Activated gamma-delta T cell treated with anti-CD3 and anti-CD28 coated beads, Interleukin-2, amount 50 U/mL, for 16 hours (primary cell): ENCODE results near the gene NOD1.

Experiments used
- DNase-seq: peaks from one replicate; pipeline ENCODE4 v3.0.0-alpha.2; 2020; ENCODE audit warnings: low read depth

NOD1 gene

DNA sequence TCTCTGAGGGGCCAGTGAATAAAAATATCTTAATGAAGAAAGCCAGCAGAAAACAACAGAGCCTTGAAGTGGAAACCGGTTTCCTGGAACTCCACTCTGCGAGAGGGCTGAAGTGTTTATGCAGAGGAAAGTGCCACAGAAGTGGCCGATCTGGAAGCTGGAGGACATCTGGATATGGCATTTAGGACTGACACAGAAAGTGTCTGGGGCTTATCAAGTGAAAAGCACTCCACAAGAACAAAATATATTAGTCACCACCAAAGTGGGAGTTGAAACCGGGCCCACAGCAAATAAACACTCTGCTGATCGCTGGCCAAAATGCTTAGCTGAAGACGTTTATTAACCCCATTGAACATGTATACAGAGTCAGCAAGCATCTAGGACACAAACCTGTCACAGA lies 7.8 kb downstream of the NOD1 start:
- no peak for DNase-seq

- DNase-seq: no peak
Measured at GRCh38 chr7:30470163-30470770, 8.3 kb downstream of the NOD1 start.

GRCh38 chr7:30469303-30469702 lies 9.3 kb downstream of the NOD1 start:
- no peak for DNase-seq

- DNase-seq: no peak
Measured at GRCh38 chr7:30468791-30469190, 9.8 kb downstream of the NOD1 start.

- DNase-seq: no peak
Measured at GRCh38 chr7:30468041-30468440, 10.5 kb downstream of the NOD1 start.

- DNase-seq: no peak
Measured at GRCh38 chr7:30467271-30467670, 11.3 kb downstream of the NOD1 start.

- DNase-seq: no peak
Measured at GRCh38 chr7:30466266-30466665, 12.3 kb downstream of the NOD1 start.

GRCh38 chr7:30465811-30466180 lies 12.8 kb downstream of the NOD1 start:
- DNase-seq: no peak

- DNase-seq: no peak
Measured at GRCh38 chr7:30465046-30465810, 13.4 kb downstream of the NOD1 start.

DNA sequence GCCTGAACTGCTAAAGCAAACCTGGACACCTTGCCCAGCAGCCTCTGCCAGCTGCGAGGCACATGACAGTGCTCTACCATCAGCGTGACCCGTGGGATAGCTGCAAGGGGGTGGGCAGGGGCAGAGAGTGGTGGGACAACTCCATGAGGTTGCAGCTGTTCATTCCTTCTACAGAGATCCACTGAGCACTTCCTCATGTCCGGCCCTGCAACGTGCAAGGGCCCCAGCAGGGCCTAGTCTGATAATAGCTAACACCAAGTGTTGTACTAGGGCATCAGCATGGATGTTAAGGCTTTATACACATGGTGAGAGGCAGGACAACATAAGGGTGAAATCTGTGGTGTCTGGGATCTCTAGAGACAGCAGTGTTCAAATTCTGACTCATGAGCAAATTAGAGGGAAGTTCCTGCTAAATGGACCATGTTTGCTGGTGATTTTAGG lies 14.3 kb downstream of the NOD1 start:
- no peak for DNase-seq

DNA sequence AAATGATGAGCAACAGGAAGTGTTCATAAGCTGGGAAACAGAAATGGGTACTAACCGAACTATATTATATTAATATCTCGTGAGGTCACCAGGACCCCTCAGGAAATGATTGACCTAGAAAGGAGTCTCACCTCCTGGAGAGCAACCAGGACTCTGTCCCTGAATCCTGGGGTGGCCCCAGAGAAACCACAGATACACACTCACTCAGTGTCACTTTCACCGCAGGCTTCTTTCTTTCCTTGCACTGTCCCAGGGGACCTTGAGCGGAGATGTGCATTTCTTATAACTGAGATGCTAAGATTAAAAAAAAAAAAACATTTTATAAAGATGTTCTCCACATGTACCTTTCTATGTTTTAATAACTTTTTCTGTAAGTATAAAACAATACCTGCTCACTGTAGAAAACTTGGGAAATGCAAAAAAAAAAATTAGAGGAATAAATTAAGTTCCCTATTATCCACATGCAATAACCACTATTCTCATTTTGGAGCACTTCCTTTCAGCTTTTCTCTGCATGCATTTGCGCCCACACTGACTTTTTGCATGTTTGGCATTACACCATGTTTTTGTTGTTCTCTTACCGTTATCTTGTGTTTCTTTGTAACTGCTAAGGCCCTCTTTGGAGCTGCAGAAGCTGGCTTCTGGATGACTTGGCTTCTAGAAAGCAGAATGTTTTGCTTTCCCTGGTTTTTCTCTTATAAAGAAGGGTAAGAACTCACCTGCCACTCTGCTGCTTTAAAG lies 15.0 kb downstream of the NOD1 start:
- DNase-seq: no peak

DNA sequence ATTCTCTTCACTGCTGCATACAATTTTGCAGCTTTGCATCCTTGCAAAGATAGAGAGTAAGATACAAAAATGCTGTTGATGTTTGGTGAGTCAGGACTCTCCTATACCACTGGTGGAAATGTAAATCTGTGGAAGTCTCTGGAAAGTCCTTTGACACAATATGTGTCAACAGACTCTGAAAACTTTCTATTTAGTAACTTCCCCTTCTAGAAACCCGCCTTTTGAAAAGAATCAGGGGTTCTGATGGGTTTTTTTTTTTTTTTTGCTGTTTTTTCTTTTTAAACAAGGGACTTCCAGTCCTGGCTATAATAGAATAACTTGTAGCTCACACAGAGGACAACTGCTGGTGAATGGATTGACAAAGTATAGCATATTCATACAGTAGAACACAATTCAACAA lies 16.4 kb downstream of the NOD1 start:
- no peak for DNase-seq

- DNase-seq: no peak
Measured at GRCh38 chr7:30460246-30460633, 18.3 kb downstream of the NOD1 start.

GRCh38 chr7:30459591-30460245 lies 18.9 kb downstream of the NOD1 start:
- no peak for DNase-seq

- no peak for DNase-seq
Measured at GRCh38 chr7:30458311-30458710, 20.3 kb downstream of the NOD1 start.

GRCh38 chr7:30453921-30454320 lies 24.7 kb downstream of the NOD1 start:
- DNase-seq: no peak

GRCh38 chr7:30453016-30453415 lies 25.6 kb downstream of the NOD1 start:
- no peak for DNase-seq

DNA sequence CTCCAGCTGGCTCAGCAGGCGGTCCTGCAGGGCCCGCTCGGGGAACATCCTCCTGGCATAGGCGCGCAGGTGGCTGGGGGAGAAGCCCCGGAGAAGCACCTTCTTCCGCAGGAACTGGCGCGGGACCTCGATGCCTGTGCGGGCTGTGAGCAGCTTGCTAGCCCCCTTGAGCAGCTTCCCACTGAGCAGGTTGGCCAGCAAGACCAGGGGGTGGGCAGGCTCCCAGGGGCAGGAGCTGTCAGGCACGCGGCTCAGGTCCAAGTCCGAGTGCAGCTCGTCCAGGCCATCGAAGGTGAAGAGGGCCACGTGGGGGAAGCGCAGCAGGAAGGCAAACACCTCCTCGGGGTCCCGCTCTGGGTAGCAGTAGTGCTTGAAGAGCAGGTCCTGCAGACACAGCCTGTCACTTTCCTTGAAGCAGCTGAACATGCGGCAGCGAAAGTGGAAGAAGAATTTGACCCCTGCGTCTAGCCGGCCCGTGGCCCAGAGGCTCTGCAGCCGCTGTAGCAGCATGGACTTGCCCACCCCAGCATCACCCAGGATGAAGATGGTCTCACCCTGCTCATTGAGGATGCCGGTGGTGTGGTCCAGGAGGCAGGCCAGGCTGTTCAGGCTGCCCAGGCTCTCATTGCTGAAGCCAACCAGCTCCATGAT lies 26.2 kb downstream of the NOD1 start:
- DNase-seq: no peak

GRCh38 chr7:30451539-30452279 lies 26.9 kb downstream of the NOD1 start:
- DNase-seq: no peak

DNA sequence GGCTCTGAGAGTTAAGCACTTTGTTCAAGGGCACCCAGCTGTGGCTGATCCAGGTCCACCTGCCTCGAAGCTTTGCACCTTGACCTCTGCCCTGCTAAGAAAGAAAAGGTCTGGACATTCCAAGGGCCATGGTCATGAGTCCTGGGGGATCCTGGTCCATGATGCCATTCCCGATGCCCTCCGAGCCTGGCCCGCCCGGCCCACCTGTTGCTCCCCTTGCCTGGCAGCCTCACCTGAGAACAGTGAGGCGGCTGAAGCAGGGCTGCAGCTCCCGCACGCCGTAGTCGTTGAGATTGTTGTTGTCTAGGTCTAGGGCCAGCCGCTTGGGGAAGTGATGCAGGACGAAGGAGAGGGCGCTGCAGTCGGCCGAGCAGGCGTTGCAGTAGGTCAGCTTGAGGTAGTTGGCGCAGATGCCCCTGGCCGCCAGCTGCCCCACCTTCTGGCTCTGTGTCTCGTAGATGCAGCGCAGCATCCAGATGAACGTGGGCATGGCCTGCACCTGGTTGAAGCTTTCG lies 27.5 kb downstream of the NOD1 start:
- no peak for DNase-seq
